Lower lobe of right lung (tissue), 2 donors: ENCODE results near the gene DCLK2. TPM values are rescaled to one million over a fixed set of nuclear protein-coding genes. Genes with fewer than 3 reads are reported as not detected.

Source experiments
- ATAC-seq, 2 donors: fragments of 200-7000 bp; cut with Tn5 transposase; one replicate each; pipeline ENCODE4 v1.9.1; 2020 to 2022; ENCODE audit warnings: mild to moderate bottlenecking in 2 of 2, moderate library complexity in 2 of 2
- DNase-seq: peaks from one replicate; pipeline ENCODE4 v3.0.0-alpha.2; 2020
- H3K27ac ChIP-seq: fragments of 200-600 bp; one replicate; pipeline ENCODE4 v1.8.0; 2022
- H3K27me3 ChIP-seq: fragments of 200-600 bp; one replicate; pipeline ENCODE4 v1.8.0; 2022; ENCODE audit warnings: low read depth
- H3K36me3 ChIP-seq: fragments of 200-600 bp; one replicate; pipeline ENCODE4 v1.8.0; 2022; ENCODE audit warnings: mild to moderate bottlenecking
- H3K4me1 ChIP-seq: fragments of 200-600 bp; one replicate; pipeline ENCODE4 v1.8.0; 2022
- H3K4me3 ChIP-seq: fragments of 200-600 bp; one replicate; pipeline ENCODE4 v1.8.0; 2022; ENCODE audit warnings: mild to moderate bottlenecking
- H3K9me3 ChIP-seq: fragments of 200-600 bp; one replicate; pipeline ENCODE4 v1.8.0; 2022
- intact Hi-C: fragments of 100-400 bp; cut with DNase I; formaldehyde crosslinking; loops from one replicate; pipeline ENCODE4 v1.11.0; 2022
- total RNA-seq: library from RNA; stranded (reverse); fragmentation: NEBNext Ultra II Directional; extraction: Animal tissue kit (Norgen Biotek cat#: 25700); gene quantifications from one replicate; pipeline ENCODE4 v1.2.1, GENCODE V29; 2021
- TF ChIP-seq, protein P1 (sequence below): fragments of 200-600 bp; IDR thresholded peaks from one replicate; pipeline ENCODE4 v1.8.0; 2022; ENCODE audit warnings: antibody characterized with exemption, mild to moderate bottlenecking
- donor health status: DM: no; HTN: yes; CAD: no; lungs with severe emphysema.

Gene DCLK2
- total RNA-seq, 1 donor from 2014 or later: 2.9 TPM

DNA sequence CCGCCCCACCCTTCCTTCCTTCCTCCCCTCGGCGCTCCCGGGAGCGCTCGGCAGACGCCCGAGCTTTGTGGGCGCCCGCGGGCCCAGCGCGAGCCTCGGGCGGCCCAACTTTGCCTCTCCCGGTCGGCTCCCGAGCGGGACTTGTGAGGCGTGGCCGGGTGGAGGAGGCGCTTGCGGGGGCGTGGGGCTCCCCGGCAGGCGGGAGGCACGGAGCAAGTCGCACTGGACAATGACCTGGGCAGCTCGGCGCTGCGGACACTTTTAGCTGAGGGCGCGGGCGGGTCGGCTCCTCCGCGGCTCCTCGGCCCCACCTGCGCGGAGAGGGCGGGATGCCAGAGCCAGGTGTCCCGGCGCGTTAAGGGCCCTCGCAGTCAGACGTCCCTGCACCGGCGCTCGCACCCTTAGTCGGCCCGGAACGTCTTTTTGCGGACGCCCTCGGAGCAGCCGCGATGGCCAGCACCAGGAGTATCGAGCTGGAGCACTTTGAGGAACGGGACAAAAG, 385 bp downstream of the DCLK2 start:
- Histone ChIP-seq H3K4me1 (peaks cover 20% of the 10 kb centered on the region), H3K9me3 (no peaks in the 10 kb centered on the region), H3K27ac (peak overlapping the region; percentile 80), H3K4me3 (peak overlapping the region; percentile 81), H3K27me3 (no peaks in the 10 kb centered on the region), H3K36me3 (no peaks in the 10 kb centered on the region)
- TF ChIP-seq, protein P1, sequence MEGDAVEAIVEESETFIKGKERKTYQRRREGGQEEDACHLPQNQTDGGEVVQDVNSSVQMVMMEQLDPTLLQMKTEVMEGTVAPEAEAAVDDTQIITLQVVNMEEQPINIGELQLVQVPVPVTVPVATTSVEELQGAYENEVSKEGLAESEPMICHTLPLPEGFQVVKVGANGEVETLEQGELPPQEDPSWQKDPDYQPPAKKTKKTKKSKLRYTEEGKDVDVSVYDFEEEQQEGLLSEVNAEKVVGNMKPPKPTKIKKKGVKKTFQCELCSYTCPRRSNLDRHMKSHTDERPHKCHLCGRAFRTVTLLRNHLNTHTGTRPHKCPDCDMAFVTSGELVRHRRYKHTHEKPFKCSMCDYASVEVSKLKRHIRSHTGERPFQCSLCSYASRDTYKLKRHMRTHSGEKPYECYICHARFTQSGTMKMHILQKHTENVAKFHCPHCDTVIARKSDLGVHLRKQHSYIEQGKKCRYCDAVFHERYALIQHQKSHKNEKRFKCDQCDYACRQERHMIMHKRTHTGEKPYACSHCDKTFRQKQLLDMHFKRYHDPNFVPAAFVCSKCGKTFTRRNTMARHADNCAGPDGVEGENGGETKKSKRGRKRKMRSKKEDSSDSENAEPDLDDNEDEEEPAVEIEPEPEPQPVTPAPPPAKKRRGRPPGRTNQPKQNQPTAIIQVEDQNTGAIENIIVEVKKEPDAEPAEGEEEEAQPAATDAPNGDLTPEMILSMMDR: no peak
- intact Hi-C loops: no loop called here
- peak; percentile 58 for DNase-seq
- peak; percentile 80 to 81 for ATAC-seq

DNA sequence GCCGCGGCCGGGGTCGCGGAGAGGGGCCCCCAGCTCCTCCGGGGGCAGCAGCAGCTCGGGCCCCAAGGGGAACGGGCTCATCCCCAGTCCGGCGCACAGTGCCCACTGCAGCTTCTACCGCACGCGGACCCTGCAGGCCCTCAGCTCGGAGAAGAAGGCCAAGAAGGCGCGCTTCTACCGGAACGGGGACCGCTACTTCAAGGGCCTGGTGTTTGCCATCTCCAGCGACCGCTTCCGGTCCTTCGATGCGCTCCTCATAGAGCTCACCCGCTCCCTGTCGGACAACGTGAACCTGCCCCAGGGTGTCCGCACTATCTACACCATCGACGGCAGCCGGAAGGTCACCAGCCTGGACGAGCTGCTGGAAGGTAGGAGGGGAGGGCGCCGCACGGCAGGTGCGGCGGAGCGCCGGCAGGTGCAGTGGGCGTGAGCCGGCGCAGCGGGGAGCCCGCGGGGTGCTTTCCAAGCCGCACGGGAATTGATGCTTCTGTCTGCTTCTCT, 886 bp downstream of the DCLK2 start:
- Histone ChIP-seq H3K4me3 (peak overlapping the region; percentile 81), H3K9me3 (no peaks in the 10 kb centered on the region), H3K4me1 (peaks cover 20% of the 10 kb centered on the region), H3K36me3 (no peaks in the 10 kb centered on the region), H3K27me3 (no peaks in the 10 kb centered on the region), H3K27ac (peak overlapping the region; percentile 80)
- intact Hi-C loops: no loop called here
- ATAC-seq (peak; percentile 58 to 64), DNase-seq (peak; percentile 55)
- TF ChIP-seq, protein P1: no peak

- H3K27me3 ChIP-seq: no peaks in the 10 kb centered on the region
- ATAC-seq (no peak), DNase-seq (no peak)
- H3K36me3 ChIP-seq: no peaks in the 10 kb centered on the region
- peaks cover 20% of the 10 kb centered on the region for H3K4me1 ChIP-seq
- H3K9me3 ChIP-seq: no peaks in the 10 kb centered on the region
- no peak overlapping the region for H3K4me3 ChIP-seq
- intact Hi-C loops: no loop called here
- TF ChIP-seq, protein P1: no peak
- H3K27ac ChIP-seq: no peak overlapping the region
These were observed 2.1 kb downstream of the DCLK2 start for GRCh38 chr4:150080337-150080736.

GRCh38 chr4:150080875-150081274, 2.6 kb downstream of the DCLK2 start:
- intact Hi-C loops: no loop called here
- H3K36me3 ChIP-seq: no peaks in the 10 kb centered on the region
- no peaks in the 10 kb centered on the region for H3K27me3 ChIP-seq
- no peaks in the 10 kb centered on the region for H3K9me3 ChIP-seq
- H3K27ac ChIP-seq: no peak overlapping the region
- H3K4me1 ChIP-seq: peaks cover 20% of the 10 kb centered on the region
- DNase-seq (no peak), ATAC-seq (no peak)
- no peak overlapping the region for H3K4me3 ChIP-seq
- TF ChIP-seq, protein P1: no peak

DNA sequence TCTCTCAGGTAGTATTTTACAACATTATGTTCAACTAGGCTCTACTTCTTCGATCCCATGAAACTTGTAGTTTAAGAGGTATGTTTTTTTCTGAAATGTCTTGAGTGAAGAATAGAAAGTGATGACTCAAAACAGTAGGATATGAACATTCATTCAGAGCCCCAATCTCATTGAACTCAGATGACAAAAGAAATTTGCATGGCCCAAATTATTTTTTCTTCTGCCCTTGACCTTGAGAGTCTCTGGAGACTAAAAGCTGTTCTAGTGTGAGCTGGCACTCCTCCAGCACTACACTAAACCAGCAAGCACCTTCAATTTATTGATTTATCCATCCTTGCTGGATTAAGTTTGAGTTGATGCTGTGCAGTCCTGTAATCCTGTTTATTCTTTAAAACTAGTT, 4.0 kb downstream of the DCLK2 start:
- H3K4me3 ChIP-seq: no peak overlapping the region
- TF ChIP-seq, protein P1: no peak
- H3K27ac ChIP-seq: no peak overlapping the region
- no peaks in the 10 kb centered on the region for H3K9me3 ChIP-seq
- H3K36me3 ChIP-seq: no peaks in the 10 kb centered on the region
- peaks cover 20% of the 10 kb centered on the region for H3K4me1 ChIP-seq
- ATAC-seq (no peak), DNase-seq (no peak)
- intact Hi-C loops: no loop called here
- no peaks in the 10 kb centered on the region for H3K27me3 ChIP-seq
